GM10248 (cell line): ENCODE measurements around the gene ABHD6.

ENCODE experiments used
- CTCF ChIA-PET: fragments of 300-600 bp; sonication (Branson Sonifier 250); formaldehyde crosslinking; extraction: SDS; loops from one replicate; lab custom pipeline; 2021; ENCODE audit warnings: antibody characterized with exemption; lab: Yijun Ruan, JAX
- POLR2A ChIA-PET: fragments of 350-650 bp; sonication (Branson Sonifier 250); formaldehyde crosslinking; extraction: SDS; loops from one replicate; lab custom pipeline; 2020; ENCODE audit warnings: antibody characterized with exemption; lab: Yijun Ruan, JAX
- DNase-seq: peaks from one replicate; pipeline ENCODE4 v3.0.0; 2012; ENCODE audit errors: extremely low spot score
- TF ChIP-seq, protein P1 (sequence below): IDR thresholded peaks from 2 replicates; pipeline ENCODE4 v1.5.1; 2012; ENCODE audit warnings: mild to moderate bottlenecking, low read depth; ENCODE audit errors: extremely low read depth, missing control alignments, control extremely low read depth

Gene ABHD6, protein sequence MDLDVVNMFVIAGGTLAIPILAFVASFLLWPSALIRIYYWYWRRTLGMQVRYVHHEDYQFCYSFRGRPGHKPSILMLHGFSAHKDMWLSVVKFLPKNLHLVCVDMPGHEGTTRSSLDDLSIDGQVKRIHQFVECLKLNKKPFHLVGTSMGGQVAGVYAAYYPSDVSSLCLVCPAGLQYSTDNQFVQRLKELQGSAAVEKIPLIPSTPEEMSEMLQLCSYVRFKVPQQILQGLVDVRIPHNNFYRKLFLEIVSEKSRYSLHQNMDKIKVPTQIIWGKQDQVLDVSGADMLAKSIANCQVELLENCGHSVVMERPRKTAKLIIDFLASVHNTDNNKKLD

DNA sequence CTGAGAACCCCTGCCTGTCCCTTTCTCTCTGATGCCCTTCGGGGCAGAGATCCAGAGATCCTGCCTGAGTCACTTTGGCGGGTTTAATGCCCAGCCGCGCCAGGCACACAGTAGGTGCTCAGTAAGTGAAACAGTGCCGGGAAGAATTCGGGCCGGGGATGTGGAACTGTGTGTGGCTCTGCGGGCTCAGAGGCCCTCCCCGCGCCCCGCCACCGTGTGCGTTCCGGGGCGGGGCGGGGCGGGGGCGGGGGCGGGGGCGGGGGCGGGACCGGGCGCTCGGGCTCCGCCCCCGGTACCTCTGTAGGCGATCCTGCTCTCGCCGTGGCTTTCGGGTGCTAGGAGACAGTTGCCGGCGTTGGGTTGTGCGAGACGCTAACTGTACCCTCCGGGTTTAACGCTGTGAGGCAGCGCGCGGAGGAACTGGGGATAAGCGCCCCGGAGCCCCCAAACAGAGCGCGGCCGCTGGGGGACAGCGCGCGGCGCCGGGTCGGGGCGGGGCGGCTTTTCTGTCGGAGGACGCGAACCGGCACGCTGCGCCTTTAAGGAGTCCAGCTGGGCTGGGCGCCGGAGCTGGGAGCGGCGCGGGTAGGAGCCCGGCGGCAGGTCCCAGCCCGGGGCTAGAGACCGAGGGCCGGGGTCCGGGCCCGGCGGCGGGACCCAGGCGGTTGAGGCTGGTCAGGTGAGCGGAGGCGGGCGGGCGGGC, at the start of gene ABHD6:
TSS of gene ABHD6 (plus strand) at position 555 of the 703 bp plus-strand sequence. CDS start 18,795 bp downstream, outside the sequence.
- TF ChIP-seq, protein P1, sequence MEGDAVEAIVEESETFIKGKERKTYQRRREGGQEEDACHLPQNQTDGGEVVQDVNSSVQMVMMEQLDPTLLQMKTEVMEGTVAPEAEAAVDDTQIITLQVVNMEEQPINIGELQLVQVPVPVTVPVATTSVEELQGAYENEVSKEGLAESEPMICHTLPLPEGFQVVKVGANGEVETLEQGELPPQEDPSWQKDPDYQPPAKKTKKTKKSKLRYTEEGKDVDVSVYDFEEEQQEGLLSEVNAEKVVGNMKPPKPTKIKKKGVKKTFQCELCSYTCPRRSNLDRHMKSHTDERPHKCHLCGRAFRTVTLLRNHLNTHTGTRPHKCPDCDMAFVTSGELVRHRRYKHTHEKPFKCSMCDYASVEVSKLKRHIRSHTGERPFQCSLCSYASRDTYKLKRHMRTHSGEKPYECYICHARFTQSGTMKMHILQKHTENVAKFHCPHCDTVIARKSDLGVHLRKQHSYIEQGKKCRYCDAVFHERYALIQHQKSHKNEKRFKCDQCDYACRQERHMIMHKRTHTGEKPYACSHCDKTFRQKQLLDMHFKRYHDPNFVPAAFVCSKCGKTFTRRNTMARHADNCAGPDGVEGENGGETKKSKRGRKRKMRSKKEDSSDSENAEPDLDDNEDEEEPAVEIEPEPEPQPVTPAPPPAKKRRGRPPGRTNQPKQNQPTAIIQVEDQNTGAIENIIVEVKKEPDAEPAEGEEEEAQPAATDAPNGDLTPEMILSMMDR: peak; percentile 51
- POLR2A ChIA-PET: no interaction called here
- peak; percentile 90 for DNase-seq
- CTCF ChIA-PET: interaction anchor here (0.9 to 14.1 kb wide), 7 partner anchors 20 to 70 kb away, joined by 3 to 188 read pairs (median 5); partner anchors contain the start of genes HTD2 and RPP14

DNA sequence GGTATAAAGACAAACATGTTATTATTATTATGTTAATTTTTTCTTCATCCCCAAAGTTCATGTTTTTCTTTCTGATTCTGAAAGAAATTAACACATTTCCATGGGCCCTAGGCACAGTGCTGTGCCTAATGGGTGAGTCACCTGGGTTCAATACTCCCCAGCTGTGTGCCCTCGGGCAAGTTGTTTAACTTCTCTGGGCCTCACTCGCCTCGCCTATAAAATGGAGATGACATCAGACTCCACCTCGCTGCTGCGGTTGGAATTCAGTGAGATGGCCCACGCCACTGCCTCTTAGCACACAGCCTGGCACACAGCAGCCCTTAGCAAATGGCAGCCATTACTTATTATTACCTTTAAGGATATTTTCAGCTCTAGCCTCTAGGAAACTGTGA, 49.4 kb upstream of the ABHD6 start:
- DNase-seq: no peak
- TF ChIP-seq, protein P1: no peak
- POLR2A ChIA-PET: interaction anchor here (1.3 kb wide), 1 partner anchor 119 kb away, joined by 6 read pairs; the partner anchor contains the start of genes HTD2 and RPP14
- CTCF ChIA-PET: interaction anchor here (0.6 to 15.0 kb wide), 42 partner anchors 9 to 442 kb away, joined by 3 to 560 read pairs (median 5); partner anchors contain the start of genes ABHD6, DNASE1L3, FLNB and HTD2

DNA sequence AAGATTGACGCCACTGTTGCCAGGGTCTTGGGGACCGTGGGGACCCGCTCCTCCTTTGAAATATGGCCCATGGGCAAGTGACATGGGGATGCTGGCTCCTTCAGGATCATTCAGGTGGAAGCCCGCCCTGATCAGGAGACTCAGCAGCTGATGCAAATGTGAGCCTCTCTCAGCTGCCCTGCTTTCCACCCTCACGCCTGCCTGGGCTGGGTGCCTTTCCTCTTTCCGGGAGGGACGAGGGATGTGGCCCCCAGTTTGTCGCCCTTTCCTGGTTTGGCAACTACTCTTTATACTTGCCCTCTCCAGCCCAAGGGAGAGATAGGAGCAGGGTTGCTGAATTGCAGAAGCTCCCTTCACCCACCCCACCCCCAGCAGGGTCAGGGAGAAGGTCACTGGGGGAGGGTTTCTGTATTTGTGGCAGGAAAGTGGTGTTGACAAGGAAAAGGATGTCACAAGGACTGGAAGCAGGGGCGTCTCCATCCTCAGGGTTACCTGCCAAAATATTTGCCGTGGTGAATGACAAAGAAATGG, 48.6 kb upstream of the ABHD6 start:
- TF ChIP-seq, protein P1: no peak
- CTCF ChIA-PET: interaction anchor here (1.0 to 15.0 kb wide), 28 partner anchors 8 to 441 kb away, joined by 3 to 560 read pairs (median 6); partner anchors contain the start of genes ABHD6, DNASE1L3, FLNB and HTD2
- POLR2A ChIA-PET: interaction anchor here (1.3 to 1.4 kb wide), 2 partner anchors 118 kb away, joined by 5 to 6 read pairs; partner anchors contain the start of genes HTD2 and RPP14
- no peak for DNase-seq

DNA sequence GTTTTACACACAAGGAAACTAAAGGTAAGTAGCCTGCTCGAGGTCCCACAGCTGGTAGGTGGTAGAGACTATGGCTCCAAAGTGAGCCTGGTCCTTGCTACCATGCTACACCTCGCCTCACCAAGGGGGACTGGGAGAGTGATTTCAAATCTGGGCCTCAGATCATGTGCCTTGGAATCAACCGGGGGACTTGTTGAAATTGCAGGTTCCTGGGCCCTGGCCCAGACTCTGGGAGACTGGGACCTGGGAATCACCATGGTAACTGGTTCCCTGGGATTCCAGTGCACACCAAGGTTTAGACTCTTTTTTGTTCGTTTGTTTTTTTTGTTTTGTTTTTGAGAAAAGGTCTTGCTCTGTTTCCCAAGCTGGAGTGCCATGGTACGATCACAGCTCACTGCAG, 47.9 kb upstream of the ABHD6 start:
- TF ChIP-seq, protein P1: no peak
- POLR2A ChIA-PET: interaction anchor here (1.4 kb wide), 1 partner anchor 117 kb away, joined by 5 read pairs; the partner anchor contains the start of genes HTD2 and RPP14

DNA sequence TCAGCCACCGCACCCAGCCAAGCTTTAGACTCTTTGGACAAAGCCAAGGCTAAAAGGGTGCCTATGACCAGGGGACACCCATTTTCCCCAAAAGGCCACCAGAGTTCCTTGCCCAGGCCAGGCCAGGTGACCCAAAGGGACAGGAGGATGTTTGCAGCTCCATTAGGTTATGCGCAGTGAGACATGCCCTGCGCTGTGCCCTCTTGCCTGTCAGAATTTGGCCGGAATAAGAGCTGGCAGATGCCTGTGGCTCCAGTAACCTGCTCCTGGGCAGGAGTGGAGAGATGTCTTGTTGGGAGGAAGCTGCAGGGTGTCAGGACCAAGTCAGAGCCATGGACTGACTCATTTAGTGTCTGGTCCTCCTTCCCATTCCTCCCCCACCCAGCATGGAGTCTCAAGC, 47.3 kb upstream of the ABHD6 start:
- CTCF ChIA-PET: interaction anchor here (1.5 to 15.0 kb wide), 8 partner anchors 12 to 307 kb away, joined by 3 to 560 read pairs (median 23); partner anchors contain the start of genes ABHD6, DNASE1L3, HTD2 and RPP14
- TF ChIP-seq, protein P1: no peak
- POLR2A ChIA-PET: interaction anchor here (1.4 kb wide), 1 partner anchor 116 kb away, joined by 5 read pairs; the partner anchor contains the start of genes HTD2 and RPP14
- no peak for DNase-seq

More for the DNA sequence above, 47.9 kb upstream of the ABHD6 start:
- CTCF ChIA-PET: interaction anchor here (1.0 to 15.0 kb wide), 13 partner anchors 11 to 307 kb away, joined by 3 to 560 read pairs (median 15); partner anchors contain the start of genes ABHD6, DNASE1L3, HTD2 and RPP14
- DNase-seq: no peak
